ENCODE data around the gene DDX46. TPM values are rescaled to one million over a fixed set of nuclear protein-coding genes. Genes with fewer than 3 reads are reported as not detected.
"Not testable (repeated sequence)": the region's sequence is repeated elsewhere in the genome, so short reads cannot be mapped to it uniquely, and the experiment has no call there.

Gene DDX46
- total RNA-seq, 2 donors from 2014 or later, result 78.7 to 79.4 TPM

DNA sequence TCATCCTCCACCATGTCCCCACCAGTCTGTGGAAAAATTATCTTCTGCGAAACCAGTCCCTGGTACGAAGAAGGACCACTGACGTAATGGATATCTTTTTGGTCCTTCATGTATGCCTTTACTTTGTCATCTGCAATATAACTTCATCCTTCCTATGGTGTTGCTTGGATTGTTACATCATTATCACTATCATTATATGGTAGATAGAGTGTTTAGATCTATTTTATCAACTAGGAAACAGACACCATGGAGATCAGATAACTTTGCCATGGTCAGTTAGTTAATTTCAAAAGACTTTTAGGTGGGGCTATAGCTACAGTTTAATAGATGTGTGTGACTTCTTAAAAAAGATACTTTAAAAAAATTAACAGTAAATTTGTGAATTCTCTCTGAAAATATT, 44.0 kb upstream of the DDX46 start:
- no peaks in the 10 kb centered on the region for H3K27me3 Mint-ChIP-seq (ENCODE audit: insufficient read depth)

DNA sequence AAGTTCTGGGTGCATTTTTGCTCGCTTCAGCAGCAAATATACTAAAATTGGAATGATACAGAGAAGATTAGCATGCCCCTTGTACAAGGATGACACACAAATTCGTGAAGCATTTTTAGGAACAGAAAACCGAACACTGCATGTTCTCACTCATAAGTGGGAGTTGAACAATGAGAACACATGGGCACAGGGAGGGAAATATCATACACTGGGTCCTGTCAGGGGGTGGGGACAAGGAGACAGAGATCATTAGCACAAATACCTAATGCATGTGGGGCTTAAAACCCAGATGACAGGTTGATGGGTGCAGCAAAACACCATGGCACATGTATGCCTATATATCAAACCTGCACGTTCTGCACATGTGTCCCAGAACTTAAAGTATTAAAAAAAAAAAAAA, 43.1 kb upstream of the DDX46 start:
- 95 to 98% methylated on average over 3 to 4 of the region's 4 CpGs for whole genome bisulfite sequencing, 2 experiments (ENCODE audit: insufficient coverage in 1 of 2, insufficient read length in 1 of 2)

More for the DNA sequence above, 44.0 kb upstream of the DDX46 start:
- Mint-ChIP-seq H3K9me3 (no peaks in the 10 kb centered on the region), H3K4me3 (no peak overlapping the region), H3K36me3 (ENCODE audit: low read depth) (peaks cover 53% of the 10 kb centered on the region), H3K27ac (no peak overlapping the region), H3K4me1 (no peaks in the 10 kb centered on the region)
- no peak overlapping the region for H3K27ac ChIP-seq (ENCODE audit: low read depth, low read length)
- H3K9me3 ChIP-seq (ENCODE audit: control insufficient read depth, low read length), result no peaks in the 10 kb centered on the region
- no peak for DNase-seq
- no peak overlapping the region for H3K4me3 ChIP-seq (ENCODE audit: low read length)
- no peak overlapping the region for H3K9ac ChIP-seq (ENCODE audit: extremely low read depth, low read length, poor library complexity, severe bottlenecking)
- H3K36me3 ChIP-seq (ENCODE audit: control insufficient read depth, insufficient read depth, low read length), result peaks cover 72% of the 10 kb centered on the region
- no peaks in the 10 kb centered on the region for H3K27me3 ChIP-seq (ENCODE audit: control insufficient read depth, insufficient read depth, low read length, poor library complexity, severe bottlenecking)
- H3K4me1 ChIP-seq (ENCODE audit: control insufficient read depth, insufficient read depth, low read length), result no peaks in the 10 kb centered on the region
- 94 to 98% methylated on average over 3 of the region's 3 CpGs for WGBS, 2 experiments (ENCODE audit: insufficient coverage in 1 of 2, insufficient read length in 1 of 2)
- TF ChIP-seq, protein P1, sequence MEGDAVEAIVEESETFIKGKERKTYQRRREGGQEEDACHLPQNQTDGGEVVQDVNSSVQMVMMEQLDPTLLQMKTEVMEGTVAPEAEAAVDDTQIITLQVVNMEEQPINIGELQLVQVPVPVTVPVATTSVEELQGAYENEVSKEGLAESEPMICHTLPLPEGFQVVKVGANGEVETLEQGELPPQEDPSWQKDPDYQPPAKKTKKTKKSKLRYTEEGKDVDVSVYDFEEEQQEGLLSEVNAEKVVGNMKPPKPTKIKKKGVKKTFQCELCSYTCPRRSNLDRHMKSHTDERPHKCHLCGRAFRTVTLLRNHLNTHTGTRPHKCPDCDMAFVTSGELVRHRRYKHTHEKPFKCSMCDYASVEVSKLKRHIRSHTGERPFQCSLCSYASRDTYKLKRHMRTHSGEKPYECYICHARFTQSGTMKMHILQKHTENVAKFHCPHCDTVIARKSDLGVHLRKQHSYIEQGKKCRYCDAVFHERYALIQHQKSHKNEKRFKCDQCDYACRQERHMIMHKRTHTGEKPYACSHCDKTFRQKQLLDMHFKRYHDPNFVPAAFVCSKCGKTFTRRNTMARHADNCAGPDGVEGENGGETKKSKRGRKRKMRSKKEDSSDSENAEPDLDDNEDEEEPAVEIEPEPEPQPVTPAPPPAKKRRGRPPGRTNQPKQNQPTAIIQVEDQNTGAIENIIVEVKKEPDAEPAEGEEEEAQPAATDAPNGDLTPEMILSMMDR (conservative IDR thresholded peaks at IDR 0.05), result no peak

DNA sequence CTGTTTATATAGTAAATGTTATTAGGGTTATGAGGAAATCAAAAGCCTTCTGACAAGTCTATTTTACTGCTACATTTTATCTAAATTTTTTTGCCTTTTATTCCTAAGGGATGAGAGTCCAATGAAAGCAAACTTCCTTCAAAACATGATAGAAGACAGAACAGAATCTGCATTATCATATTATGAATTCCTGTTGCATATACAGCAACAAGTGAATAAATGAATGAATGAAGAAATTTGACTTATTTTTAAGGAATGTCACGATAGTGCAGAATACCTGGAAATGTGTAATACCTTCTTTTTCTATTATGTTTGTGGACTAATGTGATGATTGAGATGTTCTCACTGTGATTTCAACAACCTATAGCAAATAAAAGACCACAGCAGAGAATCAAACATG, 33.7 kb upstream of the DDX46 start:
- no peak for DNase-seq
- Mint-ChIP-seq H3K27me3 (ENCODE audit: insufficient read depth) (no peaks in the 10 kb centered on the region), H3K4me3 (no peak overlapping the region), H3K36me3 (ENCODE audit: low read depth) (peaks cover 33% of the 10 kb centered on the region), H3K4me1 (no peaks in the 10 kb centered on the region), H3K27ac (no peak overlapping the region), H3K9me3 (no peaks in the 10 kb centered on the region)
- Histone ChIP-seq H3K36me3 (ENCODE audit: control insufficient read depth, insufficient read depth, low read length) (peaks cover 69% of the 10 kb centered on the region), H3K4me1 (ENCODE audit: control insufficient read depth, insufficient read depth, low read length) (no peaks in the 10 kb centered on the region), H3K9ac (ENCODE audit: extremely low read depth, low read length, poor library complexity, severe bottlenecking) (no peak overlapping the region), H3K9me3 (ENCODE audit: control insufficient read depth, low read length) (no peaks in the 10 kb centered on the region), H3K27ac (ENCODE audit: low read depth, low read length) (no peak overlapping the region), H3K27me3 (ENCODE audit: control insufficient read depth, insufficient read depth, low read length, poor library complexity, severe bottlenecking) (no peaks in the 10 kb centered on the region), H3K4me3 (ENCODE audit: low read length) (no peak overlapping the region)
- 91 to 100% methylated on average over 1 of the region's 1 CpG for whole genome bisulfite sequencing, 2 experiments (ENCODE audit: insufficient coverage in 1 of 2, insufficient read length in 1 of 2)
- TF ChIP-seq, protein P1 (conservative IDR thresholded peaks at IDR 0.05), result no peak

More for the DNA sequence above, 43.1 kb upstream of the DDX46 start:
- not testable (repeated sequence) for H3K4me1 ChIP-seq (ENCODE audit: control insufficient read depth, insufficient read depth, low read length); H3K4me3 ChIP-seq (ENCODE audit: low read length); H3K27me3 ChIP-seq (ENCODE audit: control insufficient read depth, insufficient read depth, low read length, poor library complexity, severe bottlenecking); DNase-seq; H3K4me3 Mint-ChIP-seq; H3K9me3 Mint-ChIP-seq; H3K27ac ChIP-seq (ENCODE audit: low read depth, low read length); H3K9ac ChIP-seq (ENCODE audit: extremely low read depth, low read length, poor library complexity, severe bottlenecking); H3K27ac Mint-ChIP-seq; H3K27me3 Mint-ChIP-seq (ENCODE audit: insufficient read depth); H3K9me3 ChIP-seq (ENCODE audit: control insufficient read depth, low read length); H3K4me1 Mint-ChIP-seq
- peaks cover 76% of the 10 kb centered on the region for H3K36me3 ChIP-seq (ENCODE audit: control insufficient read depth, insufficient read depth, low read length)
- H3K36me3 Mint-ChIP-seq (ENCODE audit: low read depth), result peaks cover 52% of the 10 kb centered on the region

DNA sequence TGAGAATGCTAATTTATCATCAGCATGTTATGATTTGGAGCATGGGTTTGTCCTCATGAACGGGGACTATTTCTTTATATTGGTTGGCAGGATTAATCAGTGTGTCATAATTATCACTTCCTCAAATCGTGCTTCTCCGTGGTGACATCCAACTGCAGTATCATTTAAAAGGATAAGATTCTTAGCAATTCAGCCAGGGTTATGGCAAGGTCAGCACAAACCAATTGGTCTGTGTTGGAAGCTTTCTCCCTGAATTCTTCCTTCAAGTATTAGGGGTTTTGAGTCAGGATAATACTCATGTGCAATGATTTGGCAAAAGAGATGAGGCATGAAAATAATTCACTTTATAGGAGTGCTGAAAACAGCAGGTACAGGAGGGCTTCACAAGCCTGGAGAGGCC, 25.8 kb upstream of the DDX46 start:
- TF ChIP-seq, protein P1 (conservative IDR thresholded peaks at IDR 0.05), result no peak
- WGBS, 2 experiments (ENCODE audit: insufficient coverage in 1 of 2, insufficient read length in 1 of 2), result 92 to 100% methylated on average over 2 to 3 of the region's 3 CpGs
- no peaks in the 10 kb centered on the region for H3K36me3 Mint-ChIP-seq (ENCODE audit: low read depth)

More for the DNA sequence above, 25.8 kb upstream of the DDX46 start:
- no peaks in the 10 kb centered on the region for H3K9me3 ChIP-seq (ENCODE audit: control insufficient read depth, low read length)
- no peak overlapping the region for H3K27ac Mint-ChIP-seq
- no peaks in the 10 kb centered on the region for H3K27me3 ChIP-seq (ENCODE audit: control insufficient read depth, insufficient read depth, low read length, poor library complexity, severe bottlenecking)
- no peaks in the 10 kb centered on the region for H3K4me1 ChIP-seq (ENCODE audit: control insufficient read depth, insufficient read depth, low read length)
- H3K27me3 Mint-ChIP-seq (ENCODE audit: insufficient read depth), result no peaks in the 10 kb centered on the region
- no peak overlapping the region for H3K4me3 Mint-ChIP-seq
- no peak overlapping the region for H3K4me3 ChIP-seq (ENCODE audit: low read length)
- DNase-seq, result no peak
- H3K27ac ChIP-seq (ENCODE audit: low read depth, low read length), result no peak overlapping the region
- no peak overlapping the region for H3K9ac ChIP-seq (ENCODE audit: extremely low read depth, low read length, poor library complexity, severe bottlenecking)
- no peaks in the 10 kb centered on the region for H3K9me3 Mint-ChIP-seq
- peaks cover 2% of the 10 kb centered on the region for H3K36me3 ChIP-seq (ENCODE audit: control insufficient read depth, insufficient read depth, low read length)
- H3K4me1 Mint-ChIP-seq, result no peaks in the 10 kb centered on the region

Data from endodermal cell (in vitro differentiated cells).